Motor neuron (in vitro differentiated cells): ENCODE results near the gene CCDC198. TPM values are rescaled to one million over a fixed set of nuclear protein-coding genes. Genes with fewer than 3 reads are reported as not detected.

Experiments
- ATAC-seq, 8 experiments: fragments of 200-7000 bp; cut with Tn5 transposase; replicated peaks in 6 of 8; 2 replicates each; pipeline ENCODE4 v1.8.0; 2021; ENCODE audit warnings: mild to moderate bottlenecking in 8 of 8, moderate library complexity in 8 of 8
- H3K27ac ChIP-seq, 2 donors: fragments of 250-450 bp; sonication (Bioruptor Pico); 2 replicates each; pipeline ENCODE4 v1.9.0; 2021; ENCODE audit warnings: antibody characterized with exemption in 2 of 2, mild to moderate bottlenecking in 2 of 2, moderate library complexity in 1 of 2
- H3K4me1 ChIP-seq, 2 donors: fragments of 250-450 bp; sonication (Bioruptor Pico); replicated peaks in 1 of 2; 2 replicates each; pipeline ENCODE4 v1.6.1; 2021; ENCODE audit warnings: antibody characterized with exemption in 2 of 2, mild to moderate bottlenecking in 2 of 2, moderate library complexity in 1 of 2
- H3K4me3 ChIP-seq, 5 donors: fragments of 250-450 bp; sonication (Bioruptor Pico); 2 replicates each; pipeline ENCODE4 v1.9.0; 2021; ENCODE audit warnings: antibody characterized with exemption in 5 of 5, mild to moderate bottlenecking in 5 of 5, moderate library complexity in 4 of 5
- WGBS, 10 experiments: fragments of 450-650 bp; shearing (Covaris generic); methylation state at CpG; one replicate each; pipeline ENCODE4 v1.0.0; 2022; 5-methylcytosine and 5-hydroxymethylcytosine counted together
- in situ Hi-C, 9 experiments: fragments of 400-800 bp; cut with MboI; loops; one replicate each; pipeline ENCODE4 v1.15.0; 2021; ENCODE audit warnings: low sequenced_read_pairs in 9 of 9, low pct_unique_long_range_greater_than_20kb in 2 of 9; ENCODE audit not compliant: unreplicated experiment in 9 of 9
- total RNA-seq, 8 experiments: library from RNA; unstranded; fragments of 300-600 nt; gene quantifications; 2 replicates each; pipeline versions ENCODE4 v1.2.3 to v1.2.4, GENCODE V29; 2022

Gene CCDC198
- total RNA-seq, 8 experiments from 2014 or later: 0.05 to 4.3 (median 0.36) TPM; not detected in 1

DNA sequence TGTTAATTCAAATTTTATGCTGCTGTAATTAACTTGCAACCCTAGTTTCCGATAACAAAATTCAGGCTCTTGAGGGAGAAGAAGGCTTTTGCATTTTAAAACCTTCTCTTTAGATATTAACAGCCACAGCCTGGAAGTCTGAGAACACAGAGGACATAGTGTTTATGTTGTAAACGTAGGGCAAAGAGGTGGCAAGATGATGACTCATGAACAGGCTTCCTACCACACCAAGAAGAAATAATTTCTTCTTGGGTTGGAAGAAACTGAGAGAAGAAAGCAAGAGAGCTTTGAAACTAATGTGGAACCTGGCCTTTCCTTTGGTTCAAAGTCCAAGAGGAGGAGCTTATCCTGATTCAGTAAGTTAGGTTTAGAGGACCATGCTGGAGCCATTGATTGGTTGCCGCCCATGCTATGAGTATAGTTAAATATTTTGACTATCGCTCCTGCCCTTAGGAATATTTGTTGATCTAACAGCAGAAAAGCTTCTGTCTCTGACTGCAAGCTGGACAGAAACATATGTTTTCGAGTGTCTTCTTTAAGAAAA is 31.8 kb downstream of the CCDC198 start:
- 34 to 85% (median 80%) methylated on average over 2 to 5 of the region's 5 CpGs for WGBS, 10 experiments
- no peak overlapping the region for H3K4me3 ChIP-seq
- H3K4me1 ChIP-seq: no peaks in the 10 kb centered on the region
- no peak for ATAC-seq
- H3K27ac ChIP-seq: no peak overlapping the region
- in situ Hi-C loops: no loop called here

DNA sequence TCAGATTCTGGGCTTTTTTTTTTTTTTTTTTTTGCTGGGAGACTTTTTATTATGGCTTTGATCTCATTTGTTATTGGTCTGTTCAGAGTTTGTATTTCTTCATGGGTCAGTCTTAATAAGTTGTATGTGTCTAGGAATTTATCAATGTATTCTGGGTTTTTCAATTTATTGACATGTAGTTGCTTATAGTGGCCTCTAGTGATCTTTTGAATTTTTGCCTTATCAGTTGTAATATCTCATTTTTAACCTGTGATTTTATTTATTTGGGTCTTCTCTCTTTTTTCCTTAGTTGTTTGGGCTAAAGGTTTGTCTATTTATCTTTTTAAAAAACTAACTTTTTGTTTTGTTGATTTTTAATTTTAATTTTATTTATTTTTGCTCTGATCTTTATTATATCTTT is 57.7 kb downstream of the CCDC198 start:
- H3K4me1 ChIP-seq: no peaks in the 10 kb centered on the region
- in situ Hi-C loops: no loop called here
- H3K4me3 ChIP-seq: no peak overlapping the region
- ATAC-seq: no peak
- no peak overlapping the region for H3K27ac ChIP-seq

DNA sequence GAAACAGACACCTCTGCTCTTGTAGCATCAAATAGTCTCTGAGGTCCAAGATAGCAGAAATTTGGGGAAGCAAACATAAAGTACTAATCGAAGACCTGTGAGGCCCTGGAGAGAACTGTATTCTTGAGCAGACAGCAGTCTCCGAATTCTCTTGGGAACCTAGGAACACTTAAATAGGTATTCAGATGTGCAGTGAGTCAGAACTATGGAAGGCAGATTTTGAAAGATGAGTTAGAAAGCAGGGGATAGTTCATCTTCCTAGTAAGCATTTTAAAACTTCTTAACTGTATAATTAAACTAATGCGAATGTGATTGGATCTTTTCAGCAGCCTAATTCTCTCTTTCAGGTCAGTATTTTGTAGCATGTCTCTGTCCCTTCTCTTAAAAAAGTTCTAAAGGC is 72.7 kb downstream of the CCDC198 start:
- 67 to 100% (median 90%) methylated on average over 1 to 3 of the region's 3 CpGs; no CpG with 5 or more reads in 5 of the 10 experiments for WGBS, 10 experiments
- in situ Hi-C loops: no loop called here
- Histone ChIP-seq H3K4me3 (no peak overlapping the region), H3K27ac (no peak overlapping the region), H3K4me1 (no peaks in the 10 kb centered on the region)
- no peak for ATAC-seq

DNA sequence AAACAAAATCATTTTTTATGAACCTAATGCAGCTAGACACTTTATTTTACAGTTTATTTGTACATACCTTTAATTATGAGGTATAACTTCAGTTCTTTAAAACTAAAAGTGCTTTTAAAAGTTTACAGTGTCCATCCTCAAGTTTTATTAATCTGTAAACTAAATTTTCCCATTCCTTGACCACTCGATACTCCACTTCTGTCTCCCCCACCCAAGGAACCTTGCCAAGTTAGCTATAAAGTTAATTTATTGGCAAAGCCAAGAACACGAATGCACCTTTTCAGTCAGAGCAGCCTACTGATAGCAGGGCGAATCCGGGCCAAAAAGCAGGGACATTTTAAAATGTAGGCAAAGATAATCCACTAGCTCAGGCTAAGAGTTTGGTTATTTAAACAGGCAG is 73.6 kb downstream of the CCDC198 start:
- Histone ChIP-seq H3K27ac (no peak overlapping the region), H3K4me3 (no peak overlapping the region), H3K4me1 (no peaks in the 10 kb centered on the region)
- WGBS, 10 experiments: 15 to 98% (median 79%) methylated on average over 2 to 4 of the region's 4 CpGs
- in situ Hi-C loops: no loop called here
- ATAC-seq: no peak

Other genes starting within 250 kb of the CCDC198 start
- 10 to 100 TPM; 35.6 to 68.6 (median 50.4) TPM for gene EXOC5, start 225.0 kb downstream of the CCDC198 start, total RNA-seq
- gene AP5M1, start 224.9 kb downstream of the CCDC198 start, total RNA-seq: 10 to 100 TPM; 16.2 to 49.0 (median 24.6) TPM
- gene NAA30, start 103.3 kb downstream of the CCDC198 start, total RNA-seq: 10 to 100 TPM; 12.6 to 21.7 (median 17.2) TPM